Activated B cell treated with CpG ODN at 0.5 μM for 24 hours (primary cell): ENCODE measurements around the gene FOXL1. TPM values are rescaled to one million over a fixed set of nuclear protein-coding genes. Genes with fewer than 3 reads are reported as not detected.

Experiments used
- ATAC-seq: fragments of 200-7000 bp; cut with Tn5 transposase; one replicate; pipeline ENCODE4 v1.10.0; 2021; ENCODE audit warnings: low read depth, mild to moderate bottlenecking, moderate library complexity
- CTCF ChIA-PET: fragments of 350-600 bp; sonication (Branson Sonifier 250); formaldehyde crosslinking; loops from one replicate; lab custom pipeline; 2021; ENCODE audit warnings: antibody characterized with exemption; lab: Charles Lee
- POLR2A ChIA-PET: fragments of 350-600 bp; sonication (Branson Sonifier 250); formaldehyde crosslinking; loops from one replicate; lab custom pipeline; 2021; ENCODE audit warnings: antibody characterized with exemption; lab: Charles Lee
- DNase-seq: peaks from one replicate; pipeline ENCODE4 v3.0.0; 2022
- H3K27ac Mint-ChIP-seq: one replicate; pipeline ENCODE4 v1.8.0; 2020; ENCODE audit warnings: mixed read lengths
- H3K27me3 Mint-ChIP-seq: one replicate; pipeline ENCODE4 v1.8.0; 2021; ENCODE audit warnings: mixed read lengths
- H3K36me3 Mint-ChIP-seq: one replicate; pipeline ENCODE4 v1.8.0; 2021; ENCODE audit warnings: low read depth, mixed read lengths
- H3K4me1 Mint-ChIP-seq: one replicate; pipeline ENCODE4 v1.8.0; 2021; ENCODE audit warnings: mixed read lengths
- H3K4me3 Mint-ChIP-seq: one replicate; pipeline ENCODE4 v1.8.0; 2020; ENCODE audit warnings: mild to moderate bottlenecking, mixed read lengths
- H3K9me3 Mint-ChIP-seq: one replicate; pipeline ENCODE4 v1.8.0; 2020; ENCODE audit warnings: mixed read lengths
- CTCF ChIP-seq: fragments of 200-600 bp; IDR thresholded peaks from one replicate; pipeline ENCODE4 v1.8.0; 2022; ENCODE audit warnings: antibody characterized with exemption, mild to moderate bottlenecking
- intact Hi-C: fragments of 100-400 bp; cut with micrococcal nuclease; formaldehyde crosslinking; loops from one replicate; pipeline ENCODE4 v1.15.1; 2024
- total RNA-seq: library from RNA; stranded (reverse); gene quantifications from 2 replicates; pipeline ENCODE4 v1.2.3, GENCODE V29; 2022

Gene FOXL1
- total RNA-seq, 1 donor from 2014 or later = not detected

GRCh38 chr16:86574646-86575045, 3.7 kb upstream of the FOXL1 start:
- no peak overlapping the region for H3K27ac Mint-ChIP-seq
- no peaks in the 10 kb centered on the region for H3K9me3 Mint-ChIP-seq
- peaks cover 19% of the 10 kb centered on the region for H3K4me1 Mint-ChIP-seq
- no peaks in the 10 kb centered on the region for H3K36me3 Mint-ChIP-seq
- H3K4me3 Mint-ChIP-seq = no peak overlapping the region
- DNase-seq (no peak), ATAC-seq (no peak)
- intact Hi-C loops = loop anchor here (5.0 kb wide), 1 partner anchor 503 kb away; no protein-coding TSS in a partner anchor
- TF ChIP-seq CTCF = no peak
- CTCF ChIA-PET = no interaction called here
- POLR2A ChIA-PET = no interaction called here
- H3K27me3 Mint-ChIP-seq = peaks cover 76% of the 10 kb centered on the region

GRCh38 chr16:86575095-86575685, 3.2 kb upstream of the FOXL1 start:
- ATAC-seq (no peak), DNase-seq (no peak)
- Mint-ChIP-seq H3K9me3 (no peaks in the 10 kb centered on the region), H3K27ac (no peak overlapping the region), H3K36me3 (no peaks in the 10 kb centered on the region), H3K4me3 (no peak overlapping the region), H3K27me3 (peaks cover 78% of the 10 kb centered on the region), H3K4me1 (peaks cover 19% of the 10 kb centered on the region)
- no peak for TF ChIP-seq CTCF
- ChIA-PET CTCF (no interaction called here), POLR2A (interaction anchor here (0.7 kb wide), 1 partner anchor 20 kb away, joined by 7 read pairs; no protein-coding TSS in a partner anchor)
- intact Hi-C loops = loop anchor here (5.0 kb wide), 1 partner anchor 502 kb away; no protein-coding TSS in a partner anchor

GRCh38 chr16:86575754-86576557, 2.4 kb upstream of the FOXL1 start:
- H3K27me3 Mint-ChIP-seq = peaks cover 78% of the 10 kb centered on the region
- CTCF ChIA-PET = no interaction called here
- no peak for TF ChIP-seq CTCF
- H3K9me3 Mint-ChIP-seq = no peaks in the 10 kb centered on the region
- no peak overlapping the region for H3K27ac Mint-ChIP-seq
- POLR2A ChIA-PET = interaction anchor here (0.7 kb wide), 1 partner anchor 21 kb away, joined by 7 read pairs; no protein-coding TSS in a partner anchor
- H3K4me3 Mint-ChIP-seq = peak overlapping the region; percentile 75
- peaks cover 15% of the 10 kb centered on the region for H3K4me1 Mint-ChIP-seq
- intact Hi-C loops = loop anchor here (5.0 kb wide), 1 partner anchor 501 kb away; no protein-coding TSS in a partner anchor
- H3K36me3 Mint-ChIP-seq = no peaks in the 10 kb centered on the region
- ATAC-seq (peak; percentile 54), DNase-seq (no peak)

GRCh38 chr16:86576591-86577313, 1.6 kb upstream of the FOXL1 start:
- intact Hi-C loops = loop anchor here (5.0 kb wide), 1 partner anchor 501 kb away; no protein-coding TSS in a partner anchor
- CTCF ChIA-PET = no interaction called here

More at GRCh38 chr16:86576591-86577313, 1.6 kb upstream of the FOXL1 start:
- Mint-ChIP-seq H3K36me3 (no peaks in the 10 kb centered on the region), H3K4me3 (peak overlapping the region; percentile 75), H3K27me3 (peaks cover 78% of the 10 kb centered on the region), H3K4me1 (peaks cover 15% of the 10 kb centered on the region), H3K27ac (no peak overlapping the region), H3K9me3 (no peaks in the 10 kb centered on the region)
- DNase-seq (no peak), ATAC-seq (no peak)
- TF ChIP-seq CTCF = no peak
- POLR2A ChIA-PET = no interaction called here
